Femur (tissue), 1 donor: ENCODE data around the gene F2RL1.
A peak's percentile ranks its signal among the peaks of the same experiment; 100 is the strongest.
"Not testable (repeated sequence)": the region's sequence is repeated elsewhere in the genome, so short reads cannot be mapped to it uniquely, and the experiment has no call there.

Source experiments
- DNase-seq: peaks from one replicate; pipeline ENCODE4 v3.0.0-alpha.2; 2017

The F2RL1 gene

GRCh38 chr5:76851728-76852369, 33.0 kb downstream of the F2RL1 start:
- DNase-seq = no peak

GRCh38 chr5:76852772-76853171, 33.9 kb downstream of the F2RL1 start:
- no peak for DNase-seq

GRCh38 chr5:76853741-76854140, 34.9 kb downstream of the F2RL1 start:
- DNase-seq = not testable (repeated sequence)

- DNase-seq = no peak
Observed at GRCh38 chr5:76854644-76855043, 35.8 kb downstream of the F2RL1 start.

GRCh38 chr5:76855501-76855900, 36.7 kb downstream of the F2RL1 start:
- DNase-seq = not testable (repeated sequence)

GRCh38 chr5:76855961-76856360, 37.1 kb downstream of the F2RL1 start:
- DNase-seq = peak; percentile 29

GRCh38 chr5:76856800-76857199, 38.0 kb downstream of the F2RL1 start:
- DNase-seq = not testable (repeated sequence)

GRCh38 chr5:76859591-76860247, 40.9 kb downstream of the F2RL1 start:
- DNase-seq = no peak

GRCh38 chr5:76861612-76862011, 42.8 kb downstream of the F2RL1 start:
- DNase-seq = no peak

- no peak for DNase-seq
Observed at GRCh38 chr5:76863001-76863400, 44.2 kb downstream of the F2RL1 start.

GRCh38 chr5:76866503-76866902, 47.7 kb downstream of the F2RL1 start:
- DNase-seq = no peak

- no peak for DNase-seq
Observed at GRCh38 chr5:76867038-76867437, 48.2 kb downstream of the F2RL1 start.

- peak; percentile 62 for DNase-seq
Observed at GRCh38 chr5:76867827-76868693, 49.2 kb downstream of the F2RL1 start.

- DNase-seq = no peak
Observed at GRCh38 chr5:76870046-76870445, 51.2 kb downstream of the F2RL1 start.

GRCh38 chr5:76874088-76874581, 55.3 kb downstream of the F2RL1 start:
- no peak for DNase-seq
